ENCODE results near the gene HM13.

- TF ChIP-seq EZH2phosphoT487 (IDR thresholded peaks at IDR 0.05; ENCODE audit: borderline replicate concordance, low read depth, low read length) (no peak), CTCF (conservative IDR thresholded peaks at IDR 0.05; ENCODE audit: low read length) (no peak)
These were observed 82.7 kb downstream of the HM13 start for GRCh38 chr20:31596831-31597480.
